Measurements from ENCODE around the gene EFCAB3.
"Not testable (repeated sequence)": the region's sequence is repeated elsewhere in the genome, so short reads cannot be mapped to it uniquely, and the experiment has no call there.

GRCh38 chr17:62445791-62446190 lies 65.4 kb downstream of the EFCAB3 start:
- not testable (repeated sequence) for TF ChIP-seq ZFP3 (CRISPR knock-in tag; IDR thresholded peaks at IDR 0.05)
- TF ChIP-seq, protein P1, sequence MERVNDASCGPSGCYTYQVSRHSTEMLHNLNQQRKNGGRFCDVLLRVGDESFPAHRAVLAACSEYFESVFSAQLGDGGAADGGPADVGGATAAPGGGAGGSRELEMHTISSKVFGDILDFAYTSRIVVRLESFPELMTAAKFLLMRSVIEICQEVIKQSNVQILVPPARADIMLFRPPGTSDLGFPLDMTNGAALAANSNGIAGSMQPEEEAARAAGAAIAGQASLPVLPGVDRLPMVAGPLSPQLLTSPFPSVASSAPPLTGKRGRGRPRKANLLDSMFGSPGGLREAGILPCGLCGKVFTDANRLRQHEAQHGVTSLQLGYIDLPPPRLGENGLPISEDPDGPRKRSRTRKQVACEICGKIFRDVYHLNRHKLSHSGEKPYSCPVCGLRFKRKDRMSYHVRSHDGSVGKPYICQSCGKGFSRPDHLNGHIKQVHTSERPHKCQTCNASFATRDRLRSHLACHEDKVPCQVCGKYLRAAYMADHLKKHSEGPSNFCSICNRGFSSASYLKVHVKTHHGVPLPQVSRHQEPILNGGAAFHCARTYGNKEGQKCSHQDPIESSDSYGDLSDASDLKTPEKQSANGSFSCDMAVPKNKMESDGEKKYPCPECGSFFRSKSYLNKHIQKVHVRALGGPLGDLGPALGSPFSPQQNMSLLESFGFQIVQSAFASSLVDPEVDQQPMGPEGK (CRISPR knock-in tag; IDR thresholded peaks at IDR 0.05; ENCODE audit: borderline replicate concordance): not testable (repeated sequence)
